SK-N-SH treated with all-trans-retinoic acid at 6 μM for 48 hours (cell line): Measurements from ENCODE around the gene IFI27L1.

Experiments used
- ATAC-seq: fragments of 200-7000 bp; cut with Tn5 transposase; 3 replicates; pipeline ENCODE4 v1.9.1; 2020; ENCODE audit warnings: mild to moderate bottlenecking, moderate library complexity
- ARNTL ChIP-seq: fragments of 450-650 bp; formaldehyde crosslinking; IDR thresholded peaks from 2 replicates; pipeline ENCODE4 v1.5.0; 2020; ENCODE audit warnings: low read depth, mild to moderate bottlenecking, moderate library complexity, borderline replicate concordance
- BACH2 ChIP-seq: fragments of 250-450 bp; sonication (Bioruptor Pico); IDR thresholded peaks from 2 replicates; pipeline ENCODE4 v1.9.0; 2021; ENCODE audit warnings: mild to moderate bottlenecking, borderline replicate concordance
- CREB5 ChIP-seq: fragments of 250-450 bp; sonication (Bioruptor Pico); IDR thresholded peaks from 2 replicates; pipeline ENCODE4 v1.5.1; 2020; ENCODE audit warnings: low read depth, mild to moderate bottlenecking, moderate library complexity
- CSDC2 ChIP-seq: fragments of 250-450 bp; sonication (Bioruptor Pico); IDR thresholded peaks from 2 replicates; pipeline ENCODE4 v1.5.0; 2020; ENCODE audit warnings: mild to moderate bottlenecking, moderate library complexity
- CSRNP3 ChIP-seq: fragments of 250-450 bp; sonication (Bioruptor Pico); IDR thresholded peaks from 2 replicates; pipeline ENCODE4 v1.5.1; 2021; ENCODE audit warnings: mild to moderate bottlenecking, moderate library complexity
- ESRRG ChIP-seq: fragments of 250-450 bp; sonication (Bioruptor Pico); IDR thresholded peaks from 2 replicates; pipeline ENCODE4 v1.6.1; 2021; ENCODE audit warnings: mild to moderate bottlenecking
- ISL1 ChIP-seq: fragments of 250-450 bp; sonication (Bioruptor Pico); IDR thresholded peaks from 2 replicates; pipeline ENCODE4 v2.1.2; 2022; ENCODE audit warnings: mild to moderate bottlenecking, moderate library complexity
- OSR1 ChIP-seq: fragments of 250-450 bp; sonication (Bioruptor Pico); IDR thresholded peaks from 2 replicates; pipeline ENCODE4 v1.8.0; 2022; ENCODE audit warnings: moderate library complexity, mild to moderate bottlenecking, inconsistent platforms
- PATZ1 ChIP-seq: fragments of 250-450 bp; sonication (Bioruptor Pico); IDR thresholded peaks from 2 replicates; pipeline ENCODE4 v1.8.0; 2020; ENCODE audit warnings: mild to moderate bottlenecking, moderate library complexity, borderline replicate concordance
- POU6F1 ChIP-seq: fragments of 250-450 bp; sonication (Bioruptor Pico); IDR thresholded peaks from 2 replicates; pipeline ENCODE4 v1.8.0; 2021; ENCODE audit warnings: low read depth, mild to moderate bottlenecking, moderate library complexity, borderline replicate concordance
- RARB ChIP-seq: fragments of 250-450 bp; sonication (Bioruptor Pico); IDR thresholded peaks from 2 replicates; pipeline ENCODE4 v1.8.0; 2021; ENCODE audit warnings: mild to moderate bottlenecking, moderate library complexity
- SNAI2 ChIP-seq: fragments of 250-450 bp; sonication (Bioruptor Pico); IDR thresholded peaks from 2 replicates; pipeline ENCODE4 v1.5.0; 2020; ENCODE audit warnings: mild to moderate bottlenecking, moderate library complexity
- TCF4 ChIP-seq: fragments of 250-450 bp; sonication (Bioruptor Pico); IDR thresholded peaks from 2 replicates; pipeline ENCODE4 v1.8.0; 2021; ENCODE audit warnings: mild to moderate bottlenecking, moderate library complexity, borderline replicate concordance
- TOX ChIP-seq: fragments of 250-450 bp; sonication (Bioruptor Pico); IDR thresholded peaks from 2 replicates; pipeline ENCODE4 v1.8.0; 2021; ENCODE audit warnings: mild to moderate bottlenecking, moderate library complexity, borderline replicate concordance
- TSHZ2 ChIP-seq: fragments of 250-450 bp; sonication (Bioruptor Pico); IDR thresholded peaks from 2 replicates; pipeline ENCODE4 v1.5.0; 2020; ENCODE audit warnings: mild to moderate bottlenecking, moderate library complexity
- ZC3H10 ChIP-seq: fragments of 250-450 bp; sonication (Bioruptor Pico); IDR thresholded peaks from 2 replicates; pipeline ENCODE4 v1.5.1; 2021; ENCODE audit warnings: mild to moderate bottlenecking, moderate library complexity
- ZFP3 ChIP-seq: fragments of 250-450 bp; sonication (Bioruptor Pico); IDR thresholded peaks from 2 replicates; pipeline ENCODE4 v1.5.0; 2020; ENCODE audit warnings: mild to moderate bottlenecking, moderate library complexity
- ZFP30 ChIP-seq: fragments of 450-650 bp; formaldehyde crosslinking; IDR thresholded peaks from 2 replicates; pipeline ENCODE4 v1.5.0; 2022; ENCODE audit warnings: mild to moderate bottlenecking, moderate library complexity
- ZNF565 ChIP-seq: fragments of 450-650 bp; formaldehyde crosslinking; conservative IDR thresholded peaks from 2 replicates; pipeline ENCODE4 v1.5.0; 2020; ENCODE audit warnings: low read depth, mild to moderate bottlenecking, moderate library complexity
- ZNF70 ChIP-seq: fragments of 450-650 bp; formaldehyde crosslinking; IDR thresholded peaks from 2 replicates; pipeline ENCODE4 v1.5.0; 2020; ENCODE audit warnings: mild to moderate bottlenecking, moderate library complexity

IFI27L1 gene

GRCh38 chr14:94088516-94088915 lies 7.4 kb downstream of the IFI27L1 start:
- TF ChIP-seq ZNF70 (no peak), CSRNP3 (CRISPR knock-in tag) (no peak), CREB5 (no peak), ZFP3 (CRISPR knock-in tag) (no peak)
- ATAC-seq, result peak; percentile 42; the same call in 2 of the 3 replicates

GRCh38 chr14:94089479-94089878 lies 8.4 kb downstream of the IFI27L1 start:
- ATAC-seq, result no peak
- TF ChIP-seq ARNTL (CRISPR knock-in tag), result no peak
- no peak for TF ChIP-seq RARB (CRISPR knock-in tag)
- no peak for TF ChIP-seq TOX (CRISPR knock-in tag)
- TF ChIP-seq ZC3H10 (CRISPR knock-in tag), result no peak
- no peak for TF ChIP-seq POU6F1 (CRISPR knock-in tag)
- no peak for TF ChIP-seq CSDC2
- no peak for TF ChIP-seq TCF4 (CRISPR knock-in tag)
- no peak for TF ChIP-seq ZFP3 (CRISPR knock-in tag)
- no peak for TF ChIP-seq ISL1 (CRISPR knock-in tag)
- no peak for TF ChIP-seq TSHZ2
- TF ChIP-seq OSR1 (CRISPR knock-in tag), result no peak
- TF ChIP-seq ZFP30, result no peak

GRCh38 chr14:94093418-94093817 lies 12.3 kb downstream of the IFI27L1 start:
- ATAC-seq, result no peak
- TF ChIP-seq SNAI2 (CRISPR knock-in tag) (no peak), CSDC2 (no peak), TCF4 (CRISPR knock-in tag) (no peak), BACH2 (CRISPR knock-in tag) (no peak), ZNF565 (CRISPR knock-in tag) (no peak), RARB (CRISPR knock-in tag) (no peak), ESRRG (CRISPR knock-in tag) (no peak), ISL1 (CRISPR knock-in tag) (no peak), PATZ1 (CRISPR knock-in tag) (no peak), OSR1 (CRISPR knock-in tag) (no peak), ARNTL (CRISPR knock-in tag) (no peak), TOX (CRISPR knock-in tag) (no peak), CSRNP3 (CRISPR knock-in tag) (no peak)
